Stomach (tissue), 4 donors: ENCODE results near the gene PPM1F.

Experiments used
- POLR2AphosphoS5 ChIP-seq, 3 donors: sonication (generic); formaldehyde crosslinking; IDR thresholded peaks; one replicate each; pipeline ENCODE4 v1.6.1; 2016; ENCODE audit warnings: antibody characterized with exemption in 3 of 3
- TF ChIP-seq, protein P1 (sequence below), 7 experiments: fragments of 450-650 bp in 4 of 7; fragments of 200-600 bp in 3 of 7; sonication (generic) in 3 of 7; IDR thresholded peaks; one replicate each; pipeline ENCODE4 v1.5.1; 2016 to 2019; ENCODE audit warnings: antibody characterized with exemption in 7 of 7, control low read depth in 2 of 7, mild to moderate bottlenecking in 1 of 7

DNA sequence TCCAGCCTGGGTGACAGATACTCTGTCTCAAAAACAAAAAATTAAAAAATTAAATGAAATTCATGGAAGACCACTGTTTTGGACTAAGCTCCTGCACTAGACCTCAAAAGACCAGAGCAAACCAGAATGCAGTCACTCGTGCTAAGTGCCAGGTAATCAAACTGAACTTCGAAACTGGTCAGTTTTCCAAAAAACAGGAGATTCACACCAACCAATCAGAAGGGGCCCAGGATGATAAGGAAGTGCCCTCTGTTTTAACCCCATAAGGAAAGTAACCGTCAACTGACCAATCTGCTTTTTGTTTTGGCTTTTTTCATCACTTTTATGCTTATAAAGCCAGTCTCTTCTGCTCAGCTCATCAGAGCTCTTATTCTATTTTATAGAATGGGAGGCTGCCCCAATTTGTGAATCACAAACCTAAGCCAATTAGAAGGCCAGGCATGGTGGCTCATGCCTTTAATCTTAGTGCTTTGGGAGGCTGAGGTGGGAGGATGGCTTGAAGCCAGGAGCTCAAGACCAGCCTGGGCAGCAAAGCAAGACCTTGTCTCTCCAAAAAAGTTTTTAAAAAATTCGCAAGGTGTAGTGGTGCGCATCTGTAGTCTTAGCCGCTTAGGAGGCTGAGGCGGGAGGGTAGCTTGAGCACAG lies 40.1 kb upstream of the PPM1F start:
- TF ChIP-seq, protein P1, sequence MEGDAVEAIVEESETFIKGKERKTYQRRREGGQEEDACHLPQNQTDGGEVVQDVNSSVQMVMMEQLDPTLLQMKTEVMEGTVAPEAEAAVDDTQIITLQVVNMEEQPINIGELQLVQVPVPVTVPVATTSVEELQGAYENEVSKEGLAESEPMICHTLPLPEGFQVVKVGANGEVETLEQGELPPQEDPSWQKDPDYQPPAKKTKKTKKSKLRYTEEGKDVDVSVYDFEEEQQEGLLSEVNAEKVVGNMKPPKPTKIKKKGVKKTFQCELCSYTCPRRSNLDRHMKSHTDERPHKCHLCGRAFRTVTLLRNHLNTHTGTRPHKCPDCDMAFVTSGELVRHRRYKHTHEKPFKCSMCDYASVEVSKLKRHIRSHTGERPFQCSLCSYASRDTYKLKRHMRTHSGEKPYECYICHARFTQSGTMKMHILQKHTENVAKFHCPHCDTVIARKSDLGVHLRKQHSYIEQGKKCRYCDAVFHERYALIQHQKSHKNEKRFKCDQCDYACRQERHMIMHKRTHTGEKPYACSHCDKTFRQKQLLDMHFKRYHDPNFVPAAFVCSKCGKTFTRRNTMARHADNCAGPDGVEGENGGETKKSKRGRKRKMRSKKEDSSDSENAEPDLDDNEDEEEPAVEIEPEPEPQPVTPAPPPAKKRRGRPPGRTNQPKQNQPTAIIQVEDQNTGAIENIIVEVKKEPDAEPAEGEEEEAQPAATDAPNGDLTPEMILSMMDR (IDR thresholded peaks at IDR 0.05), result no peak
- no peak for TF ChIP-seq POLR2AphosphoS5 (IDR thresholded peaks at IDR 0.05)
